ENCODE data around the gene PRDM11.
"Not testable (repeated sequence)": the region's sequence is repeated elsewhere in the genome, so short reads cannot be mapped to it uniquely, and the experiment has no call there.

The PRDM11 gene

DNA sequence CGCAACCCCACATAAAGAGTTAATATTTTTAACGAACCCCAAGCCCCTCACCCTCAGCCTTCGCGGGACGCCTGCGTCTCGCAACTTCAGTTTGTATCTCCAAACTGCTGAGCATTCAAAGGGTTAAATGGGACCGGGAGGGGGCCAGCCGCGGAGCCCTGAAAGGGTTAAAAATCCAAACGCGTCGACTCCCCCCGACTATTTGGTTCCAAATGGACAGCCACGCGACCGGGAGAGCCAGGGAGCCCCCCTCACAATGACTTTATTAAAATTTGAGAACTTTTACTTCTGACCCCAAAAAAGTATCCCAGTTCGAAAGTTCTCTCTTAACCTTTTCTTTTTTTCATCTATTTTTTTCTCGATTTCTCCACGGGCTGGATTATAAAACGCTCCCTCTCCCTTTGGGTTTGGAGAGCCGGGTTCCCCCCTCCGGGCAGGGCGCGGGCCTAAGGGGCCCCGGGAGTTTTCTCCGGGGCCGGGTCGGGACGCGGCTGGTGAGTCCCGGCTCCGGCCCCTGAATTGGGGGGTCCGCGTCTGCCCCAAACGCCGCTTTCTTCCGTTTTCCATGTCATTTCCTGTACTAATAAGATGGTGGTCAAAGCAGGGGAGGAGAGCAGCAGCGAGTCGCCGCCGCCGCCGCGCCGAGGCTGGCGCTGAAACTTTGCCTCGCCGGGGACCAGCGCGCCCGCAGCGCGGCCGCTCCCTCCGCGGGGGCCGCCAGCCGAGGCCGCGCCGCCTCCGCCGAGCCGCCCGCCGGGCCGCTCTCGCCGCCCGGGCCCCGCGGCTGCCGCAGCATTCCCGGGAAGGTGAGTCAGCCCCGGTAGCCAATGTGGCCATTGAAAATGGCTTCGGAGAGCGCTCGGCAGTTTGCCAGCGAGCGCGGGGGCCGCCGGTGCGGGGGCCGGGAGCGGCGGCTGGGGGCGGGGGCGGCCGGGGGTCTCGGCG lies at the start of gene PRDM11:
Gene PRDM11, plus strand, starts transcription at position 568 of the 945 bp plus-strand sequence. CDS start 35,128 bp downstream, outside the sequence.
- DNase-seq (ENCODE audit: low spot score): peak; percentile 26

DNA sequence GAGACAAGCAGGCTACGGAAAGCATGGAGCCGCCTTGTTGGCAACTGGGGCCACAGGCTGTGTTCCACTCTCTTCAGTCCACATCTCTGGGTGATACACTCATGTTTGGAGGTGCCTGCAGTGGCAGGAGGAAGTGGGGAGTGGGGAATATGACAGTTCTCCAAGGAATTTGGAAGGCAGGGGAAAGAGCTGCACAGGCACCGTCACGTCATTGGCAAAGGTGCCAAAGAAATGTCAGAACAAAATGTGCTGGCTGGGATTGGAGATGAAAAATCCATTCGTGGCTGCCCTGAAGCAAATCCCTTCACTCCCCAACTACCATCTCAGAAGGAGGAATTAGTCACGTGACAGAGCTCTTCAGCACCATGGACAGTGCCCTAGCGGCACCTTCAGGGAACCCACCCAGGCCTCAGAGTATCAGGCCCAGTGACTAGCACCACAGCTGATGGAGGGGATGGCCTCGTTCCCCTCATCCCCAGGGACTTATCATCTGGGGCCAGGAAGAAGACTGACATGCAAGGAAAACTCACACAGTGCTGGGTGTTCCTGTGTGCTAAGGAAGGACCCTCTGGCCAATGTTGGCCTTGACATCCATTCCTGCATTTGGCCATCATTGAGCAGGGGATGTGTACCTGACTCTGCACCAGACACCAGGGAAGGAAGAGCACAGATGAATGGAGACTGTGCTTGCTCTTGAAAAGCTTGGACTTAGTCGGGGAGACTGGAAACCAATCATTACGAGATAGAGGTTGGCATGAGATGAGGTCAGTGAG lies 48.5 kb upstream of the PRDM11 start:
- no peak for DNase-seq (ENCODE audit: low spot score)

DNA sequence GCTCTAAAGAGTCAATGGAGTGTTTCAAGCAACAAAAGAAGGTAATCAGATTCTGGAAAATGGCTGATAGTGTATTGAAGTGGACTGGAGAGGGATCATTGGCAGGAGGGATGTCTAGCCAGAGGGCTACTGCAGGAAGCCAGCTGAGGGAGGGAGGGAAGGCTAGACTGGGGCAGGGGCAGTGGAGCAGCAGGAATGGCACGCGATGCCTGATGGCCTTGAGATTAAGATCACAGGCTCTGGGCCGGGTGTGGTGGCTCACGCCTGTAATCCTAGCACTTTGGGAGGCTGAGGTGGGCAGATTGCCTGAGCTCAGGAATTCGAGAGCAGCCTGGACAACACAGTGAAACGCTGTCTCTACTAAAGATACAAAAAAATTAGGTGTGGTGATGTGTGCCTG lies 47.5 kb upstream of the PRDM11 start:
- DNase-seq (ENCODE audit: low spot score): no peak

DNA sequence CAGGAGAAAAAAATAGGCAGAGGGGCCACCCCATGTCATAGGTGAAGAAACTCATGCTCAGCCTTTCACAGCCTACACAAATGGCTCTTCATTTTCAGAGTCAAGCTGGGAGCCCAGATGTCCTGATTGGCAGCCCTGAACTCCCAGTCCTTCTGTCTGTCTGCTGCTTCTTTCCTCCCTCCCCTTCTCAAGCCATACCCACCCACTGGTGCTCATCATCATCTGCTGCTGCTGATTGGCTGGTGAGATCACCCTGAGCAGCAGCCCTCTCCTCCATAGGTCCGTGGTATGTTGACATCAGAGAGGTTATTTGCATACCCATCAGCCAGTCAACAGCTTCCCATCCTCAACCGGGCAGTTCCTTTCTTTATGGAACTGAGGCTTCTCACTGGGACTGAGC lies 46.1 kb upstream of the PRDM11 start:
- DNase-seq (ENCODE audit: low spot score): no peak

DNA sequence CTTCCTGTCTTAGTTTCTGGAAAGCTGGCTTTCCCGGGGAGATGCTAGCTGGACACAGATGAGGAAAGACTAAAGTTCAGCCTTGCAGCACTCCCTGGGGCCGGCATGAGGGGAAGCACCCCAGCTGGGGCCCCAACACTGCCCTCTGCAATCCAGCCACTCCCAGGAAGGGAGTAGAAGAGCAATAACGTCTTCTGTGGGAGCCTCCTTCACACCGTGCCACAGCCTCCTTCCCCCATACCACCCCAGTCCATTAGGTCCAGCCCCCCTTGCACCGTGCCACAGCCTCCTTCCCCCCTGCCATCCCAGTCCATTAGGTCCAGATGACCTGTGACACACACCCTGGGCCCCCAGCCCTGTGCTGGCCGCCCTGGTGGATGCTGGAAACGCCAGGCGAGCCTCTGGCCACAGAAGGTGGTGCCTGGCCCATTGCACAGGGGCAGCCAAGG lies 44.1 kb upstream of the PRDM11 start:
- DNase-seq (ENCODE audit: low spot score): no peak

DNA sequence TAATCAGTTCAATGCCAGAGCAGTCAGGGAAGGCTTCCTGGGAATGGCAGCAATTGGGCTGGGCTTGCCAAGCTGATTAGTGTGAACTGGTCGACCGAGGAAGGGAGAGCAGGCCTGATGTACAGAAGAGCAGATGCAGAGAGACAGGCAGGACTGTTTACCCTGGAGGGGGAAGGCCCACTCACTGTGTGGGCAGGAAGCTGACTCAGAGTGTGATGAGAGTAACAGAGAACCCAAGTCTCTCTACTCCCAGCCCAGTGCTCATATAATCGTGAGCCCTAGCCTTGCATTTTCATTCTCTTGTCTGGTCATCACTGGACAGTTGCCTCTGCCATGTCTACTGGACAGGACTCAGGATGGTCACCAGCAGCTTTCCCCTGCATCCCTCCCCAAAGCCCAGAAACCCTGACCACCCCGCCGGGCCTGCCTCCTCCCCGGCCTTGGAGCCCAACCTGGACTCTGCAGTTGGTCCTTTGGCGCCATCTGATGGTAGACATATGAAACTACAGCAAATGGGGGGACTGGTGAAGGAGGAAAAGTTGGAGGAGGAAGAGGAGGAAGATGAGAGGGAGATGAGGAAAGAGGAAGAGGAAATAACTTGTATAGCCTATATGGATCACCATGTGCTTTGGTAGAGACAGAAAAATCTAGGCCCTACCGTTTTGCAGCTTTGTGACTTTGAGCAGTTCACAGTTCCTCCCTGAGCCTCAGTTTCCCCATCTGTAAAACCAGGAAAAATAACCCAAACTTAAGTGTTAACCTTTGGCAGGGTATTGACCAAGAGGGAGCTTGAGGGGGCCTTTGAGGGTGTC lies 43.4 kb upstream of the PRDM11 start:
- DNase-seq (ENCODE audit: low spot score): peak; percentile 71

DNA sequence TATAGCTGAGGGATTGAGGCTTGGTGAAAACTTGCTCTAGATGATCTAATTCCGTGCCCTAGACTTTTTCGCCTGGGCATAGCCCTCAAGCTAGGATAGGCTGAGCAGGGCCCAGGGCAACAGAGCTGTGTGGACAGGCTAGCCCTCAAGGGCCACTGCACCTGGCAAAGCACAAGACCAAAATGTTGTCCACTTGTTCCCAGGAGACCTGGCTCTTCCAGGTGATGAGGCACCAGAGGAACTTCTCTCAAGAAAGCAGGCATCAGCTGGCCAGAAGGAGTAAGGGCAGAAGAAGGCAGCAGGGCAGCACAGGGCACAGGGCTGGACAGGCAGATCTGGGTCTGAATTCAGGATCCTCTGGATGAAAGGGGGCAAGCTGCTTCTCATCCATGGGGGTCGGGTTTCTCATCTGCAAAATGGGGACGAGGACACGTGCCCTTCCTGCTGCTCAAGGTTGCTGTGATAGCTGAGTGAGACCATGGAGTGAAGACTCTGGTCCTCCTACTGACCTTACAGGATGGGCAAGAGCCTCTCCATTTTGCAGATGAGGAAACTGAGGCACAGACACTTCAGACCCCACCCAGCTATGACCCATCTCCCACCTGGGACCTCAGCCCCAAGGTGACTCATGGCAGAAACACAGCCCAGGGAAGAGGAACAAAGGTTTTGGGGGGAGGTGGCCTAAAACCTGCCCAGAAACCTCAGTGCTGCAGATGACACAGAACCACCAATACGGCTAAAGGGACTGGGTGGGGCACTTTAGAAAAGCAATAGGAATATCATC lies 42.2 kb upstream of the PRDM11 start:
- DNase-seq (ENCODE audit: low spot score): no peak

DNA sequence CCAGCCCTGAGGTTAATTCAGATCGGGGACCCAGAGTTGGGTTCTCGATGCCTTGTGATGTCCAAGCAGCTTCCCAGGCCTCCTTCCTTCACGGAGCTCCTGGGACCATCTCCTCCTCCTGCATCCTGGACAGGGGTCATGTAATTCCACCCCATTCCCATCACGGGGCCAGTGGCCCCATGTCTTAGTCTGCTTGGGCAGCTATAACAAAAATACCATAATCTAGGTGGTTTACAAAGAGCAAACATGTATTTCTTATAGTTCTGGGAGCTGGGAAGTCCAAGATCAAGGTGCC lies 41.7 kb upstream of the PRDM11 start:
- no peak for DNase-seq (ENCODE audit: low spot score)

DNA sequence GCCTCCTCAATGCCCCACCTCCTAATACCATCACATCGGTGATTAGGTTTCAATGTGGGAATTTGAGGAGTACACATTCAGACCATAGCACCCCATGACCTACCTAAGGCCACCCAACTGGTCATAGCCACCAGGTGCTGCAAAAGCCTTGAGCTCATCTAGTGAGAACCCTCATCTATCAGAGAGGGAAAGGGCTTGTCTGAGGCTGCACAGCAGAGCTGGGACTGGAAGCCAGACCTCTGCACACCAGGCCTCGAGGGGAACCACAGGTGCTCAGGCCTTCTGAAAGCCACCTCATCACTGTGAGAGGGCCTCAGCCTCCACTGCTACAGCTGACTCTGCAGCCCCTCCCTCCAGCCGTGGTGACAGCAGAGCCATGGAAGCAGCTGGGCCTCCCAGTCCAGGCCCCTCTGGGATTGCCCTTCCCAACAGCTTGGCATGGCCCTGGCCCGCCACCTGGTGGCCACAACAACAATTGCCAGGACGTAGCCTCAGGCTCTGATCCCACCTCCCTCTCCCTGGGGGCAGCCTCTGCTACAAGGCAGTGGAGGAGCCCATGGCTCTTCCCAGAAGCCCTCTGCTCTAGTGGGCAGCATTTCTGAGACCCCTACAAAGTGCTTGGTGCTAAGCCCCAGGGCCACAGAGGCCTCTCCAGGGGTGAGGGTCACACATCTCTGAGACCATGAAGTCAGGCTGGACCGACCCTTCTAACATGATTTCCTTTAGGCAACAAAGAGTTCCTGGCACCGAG lies 41.0 kb upstream of the PRDM11 start:
- peak; percentile 55 for DNase-seq (ENCODE audit: low spot score)

DNA sequence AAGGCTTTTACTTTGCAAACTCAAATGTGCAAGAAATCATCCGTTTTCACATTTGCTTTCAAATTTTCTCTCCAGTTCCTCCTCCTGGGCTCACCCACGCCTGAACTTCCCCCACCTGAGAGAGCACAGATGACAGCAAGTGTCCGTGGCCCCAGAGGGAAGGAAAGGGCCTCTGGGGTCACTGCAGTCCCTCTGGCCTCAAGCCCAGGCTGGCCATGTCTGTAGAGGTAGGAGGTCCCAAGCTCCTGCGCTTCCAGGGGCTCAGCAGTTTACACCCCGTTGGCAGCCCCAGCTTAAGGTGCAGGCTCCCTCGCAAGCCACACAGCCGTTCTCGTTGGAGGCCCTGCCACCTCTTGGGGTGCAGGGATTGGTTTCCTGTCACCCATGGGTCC lies 40.5 kb upstream of the PRDM11 start:
- no peak for DNase-seq (ENCODE audit: low spot score)

DNA sequence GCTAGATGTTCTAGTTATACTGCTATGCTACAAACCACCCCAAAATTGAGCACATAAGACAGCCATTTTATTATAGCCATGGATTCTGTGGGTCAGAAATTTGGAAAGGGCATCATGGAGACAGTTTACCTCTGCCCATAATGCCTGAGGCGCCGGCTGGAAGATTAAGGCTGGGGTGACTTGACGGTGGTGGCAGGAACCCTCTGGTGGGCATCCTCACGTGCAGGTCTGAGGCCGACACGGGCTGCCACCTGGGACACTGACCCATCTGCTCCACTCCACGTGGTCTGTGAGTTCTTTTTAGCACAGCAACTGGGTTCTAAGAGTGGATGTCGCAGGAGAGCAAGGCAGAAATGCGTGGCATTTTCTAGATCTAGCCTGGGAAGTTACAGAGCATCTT lies 40.0 kb upstream of the PRDM11 start:
- no peak for DNase-seq (ENCODE audit: low spot score)

DNA sequence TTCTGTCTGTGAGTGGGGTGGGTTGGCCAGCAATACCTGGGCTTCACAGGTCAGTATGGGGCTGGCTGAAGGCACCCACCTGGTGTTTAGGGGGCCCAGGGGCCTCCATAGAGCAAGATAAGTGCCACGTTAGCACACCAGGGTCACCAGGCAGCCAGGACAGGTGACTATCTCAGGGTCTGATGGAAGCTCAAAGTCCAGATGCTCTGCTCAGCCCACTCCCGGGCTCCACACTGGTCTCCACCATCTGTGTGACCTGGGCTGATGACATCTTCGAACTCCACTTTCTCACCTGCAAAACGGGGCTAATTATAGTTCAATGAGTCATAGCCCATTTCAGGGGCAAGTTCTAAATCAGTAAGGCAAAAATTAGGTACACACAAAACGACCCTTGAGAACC lies 39.4 kb upstream of the PRDM11 start:
- DNase-seq (ENCODE audit: low spot score): no peak

DNA sequence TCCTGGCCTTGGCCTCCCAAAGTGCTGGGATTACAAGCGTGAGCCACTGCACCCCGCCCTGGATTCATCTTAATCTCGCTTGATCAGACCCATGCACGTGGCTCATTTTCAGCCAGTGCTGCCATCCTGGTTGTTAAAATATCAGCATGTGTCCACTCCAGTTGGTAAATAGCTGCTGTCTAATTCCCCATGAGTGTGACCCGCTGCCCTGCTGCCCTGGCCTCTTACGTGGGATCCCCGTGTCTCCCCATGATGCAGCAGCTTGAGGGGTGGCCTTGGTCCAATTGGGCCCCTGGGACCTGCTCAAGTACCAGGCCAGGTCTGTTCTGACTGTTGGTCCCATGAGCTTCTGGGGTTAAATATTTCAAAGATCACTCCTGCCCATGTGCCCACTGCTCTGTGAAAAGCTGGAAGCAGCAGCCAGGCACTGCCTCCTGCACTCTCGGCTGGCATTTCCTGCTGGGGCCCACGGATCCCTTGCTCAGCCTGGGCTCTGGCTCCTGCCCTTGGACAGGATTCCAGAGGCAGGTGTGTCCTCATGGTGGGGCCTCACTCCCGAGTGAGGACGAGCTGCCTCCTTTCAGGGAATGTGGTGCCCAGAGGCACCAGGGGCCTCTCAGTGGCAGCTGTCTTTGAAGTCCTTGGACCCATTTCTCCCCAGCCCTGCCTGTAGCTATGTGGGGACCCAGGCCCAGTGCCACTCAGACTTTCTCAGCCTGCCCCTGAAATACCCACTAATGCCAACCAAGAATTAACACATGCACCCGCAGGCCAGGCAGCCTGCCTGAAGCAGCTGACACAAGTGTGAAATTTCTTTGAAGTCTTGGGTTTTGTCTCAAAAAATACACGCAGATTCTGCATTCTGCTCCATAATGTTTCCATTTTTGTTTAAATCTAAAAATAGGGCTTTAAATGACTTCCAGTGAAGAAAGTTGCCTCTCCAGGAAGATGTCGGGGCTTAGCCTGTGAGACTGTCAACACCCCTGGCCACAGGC lies 38.1 kb upstream of the PRDM11 start:
- DNase-seq (ENCODE audit: low spot score): no peak

DNA sequence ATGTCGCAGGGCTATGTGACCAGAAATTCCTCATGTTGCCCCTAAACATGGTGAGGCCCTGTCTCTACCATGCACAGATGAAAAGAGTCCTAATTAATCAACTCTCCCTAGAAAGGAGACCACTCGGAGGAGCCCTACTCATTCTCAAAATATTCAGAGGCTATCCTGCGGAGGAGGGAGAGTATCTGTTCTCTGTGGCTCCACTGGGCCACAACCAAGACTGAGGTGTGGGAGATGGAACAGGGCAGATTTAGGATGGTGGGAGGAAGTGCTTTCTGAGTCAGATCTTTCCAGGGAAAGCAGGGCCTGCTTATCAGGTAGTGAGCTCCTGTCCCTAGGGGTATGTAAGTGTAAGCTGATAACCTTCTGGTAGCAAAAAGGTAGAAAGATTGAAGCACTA lies 37.0 kb upstream of the PRDM11 start:
- DNase-seq (ENCODE audit: low spot score): no peak

DNA sequence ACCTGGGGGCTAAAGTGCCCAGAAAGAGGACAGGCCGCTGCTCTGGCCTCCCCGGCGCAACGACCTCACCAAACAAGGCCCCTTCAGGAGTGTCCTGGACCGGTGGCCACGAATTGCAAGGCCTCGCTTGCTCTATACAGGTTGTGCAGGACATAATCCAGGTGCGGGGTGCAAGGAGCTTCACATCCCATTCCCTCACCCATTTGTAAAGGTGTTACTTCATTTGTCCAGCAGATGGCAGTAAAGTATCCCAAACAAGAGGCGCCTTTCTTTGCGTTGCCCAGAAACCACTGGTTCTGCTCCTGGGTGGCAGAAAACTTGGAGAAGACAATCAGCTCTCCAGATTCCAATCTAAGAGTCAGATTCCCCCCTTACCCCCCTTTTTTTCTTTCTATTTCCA lies 35.9 kb upstream of the PRDM11 start:
- peak; percentile 69 for DNase-seq (ENCODE audit: low spot score)

DNA sequence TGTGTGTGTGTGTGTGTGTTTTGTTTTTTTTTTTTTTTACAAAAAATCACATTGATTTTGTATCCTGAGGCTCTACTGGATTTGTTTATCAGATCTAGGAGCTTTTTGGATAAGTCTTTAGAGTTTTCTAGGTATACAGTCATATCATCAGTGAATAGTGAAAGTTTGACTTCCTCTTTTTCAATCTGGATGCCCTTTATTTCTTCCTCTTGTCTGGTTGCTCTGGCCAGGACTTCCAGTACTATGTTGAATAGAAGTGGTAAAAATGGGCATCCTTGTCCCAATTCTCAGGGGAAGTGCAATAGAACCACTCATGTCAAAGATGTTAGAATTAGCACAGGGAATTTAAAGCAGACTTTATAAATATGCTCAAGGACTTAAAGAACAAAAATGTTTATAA lies 32.6 kb upstream of the PRDM11 start:
- DNase-seq (ENCODE audit: low spot score): no peak

DNA sequence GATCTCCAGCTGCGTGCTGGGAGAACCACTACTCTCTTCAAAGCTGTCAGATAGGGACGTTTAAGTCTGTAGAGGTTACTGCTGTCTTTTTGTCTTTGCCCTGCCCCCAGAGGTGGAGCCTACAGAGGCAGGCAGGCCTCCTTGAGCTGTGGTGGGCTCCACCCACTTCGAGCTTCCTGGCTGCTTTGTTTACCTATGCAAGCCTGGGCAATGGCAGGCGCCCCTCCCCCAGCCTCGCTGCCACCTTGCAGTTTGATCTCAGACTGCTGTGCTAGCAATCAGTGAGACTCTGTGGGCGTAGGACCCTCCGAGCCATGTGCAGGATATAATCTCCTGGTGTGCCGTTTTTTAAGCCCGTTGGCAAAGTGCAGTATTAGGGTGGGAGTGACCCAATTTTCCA lies 18.6 kb upstream of the PRDM11 start:
- not testable (repeated sequence) for DNase-seq (ENCODE audit: low spot score)

DNA sequence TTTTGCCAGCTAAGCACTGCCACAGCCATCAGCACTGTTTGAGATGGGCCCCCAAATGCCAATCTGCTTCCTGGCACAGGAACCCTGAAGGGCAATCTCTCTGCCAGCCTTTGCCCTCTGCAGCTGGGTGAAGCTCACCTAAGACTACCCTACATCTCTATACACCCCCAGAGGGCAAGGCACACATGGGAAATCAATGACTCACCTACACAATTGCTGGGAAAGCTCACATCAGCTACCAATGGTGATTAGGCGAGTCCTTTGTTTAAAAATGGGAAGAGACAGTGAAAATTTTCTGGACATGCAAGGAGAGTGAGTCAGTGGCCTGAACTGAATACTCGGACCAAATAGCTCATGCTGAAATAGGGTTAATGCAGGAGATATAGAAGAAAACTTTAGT lies 12.6 kb upstream of the PRDM11 start:
- DNase-seq (ENCODE audit: low spot score): no peak

DNA sequence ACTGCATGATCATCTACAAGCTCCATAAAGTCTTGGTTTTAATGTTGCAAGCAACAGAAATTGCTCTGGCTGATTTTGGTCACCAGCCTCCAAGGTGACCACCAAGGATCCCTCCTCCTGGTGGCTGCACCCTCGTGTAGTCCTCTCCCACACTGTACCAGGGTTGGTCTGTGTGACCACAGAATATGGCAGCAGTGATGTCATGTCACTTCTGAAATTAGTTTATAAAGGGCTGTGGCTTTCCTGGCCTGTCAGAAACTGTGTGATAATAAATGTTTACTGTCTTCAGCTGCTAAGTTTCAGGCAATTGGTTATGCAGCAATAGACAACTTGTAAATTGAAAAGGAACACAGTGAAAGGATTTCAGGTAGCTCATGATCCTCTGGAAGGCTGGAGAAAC lies 5.3 kb upstream of the PRDM11 start:
- DNase-seq (ENCODE audit: low spot score): no peak

DNA sequence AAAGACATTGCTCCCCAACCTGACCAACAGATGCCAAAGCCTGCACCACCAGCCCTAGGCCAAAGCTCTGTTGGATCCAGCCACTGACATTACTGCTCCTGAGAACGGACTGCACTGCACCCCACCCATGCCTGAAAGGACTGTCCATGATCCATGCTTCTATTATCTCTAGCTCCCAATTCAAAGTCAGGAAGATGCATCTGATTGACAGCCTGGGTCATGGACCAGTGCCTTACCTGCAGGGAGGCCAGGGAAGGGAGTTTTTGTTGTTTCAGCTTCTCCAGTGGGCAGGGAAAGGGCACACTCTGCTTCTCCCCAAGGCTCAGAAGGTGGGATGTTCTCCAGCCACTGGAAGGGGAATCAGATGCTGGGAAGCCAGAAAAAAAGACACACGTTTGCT lies 4.8 kb upstream of the PRDM11 start:
- DNase-seq (ENCODE audit: low spot score): no peak

Data from CD4-positive, alpha-beta T cell treated with Interleukin-6 at 100 ng/mL for 8 hours (primary cell).